NT2/D1 (cell line): ENCODE measurements around the gene TENT5A.
"Not testable (repeated sequence)": the region's sequence is repeated elsewhere in the genome, so short reads cannot be mapped to it uniquely, and the experiment has no call there.

Experiments
- DNase-seq: peaks from one replicate; pipeline ENCODE4 v3.0.0-alpha.2; 2011; ENCODE audit warnings: low read depth, low spot score
- H3K27me3 ChIP-seq: 2 replicates; pipeline ENCODE4 v1.6.0; 2011; ENCODE audit warnings: mild to moderate bottlenecking; ENCODE audit not compliant: insufficient read length, insufficient read depth
- H3K36me3 ChIP-seq: 2 replicates; pipeline ENCODE4 v1.6.1; 2011; ENCODE audit warnings: mild to moderate bottlenecking, low read length, mixed read lengths; ENCODE audit not compliant: insufficient read depth, insufficient read length
- H3K4me1 ChIP-seq: 2 replicates; pipeline ENCODE4 v1.5.1; 2011; ENCODE audit not compliant: insufficient read depth, insufficient read length
- H3K4me3 ChIP-seq: 2 replicates; pipeline ENCODE4 v1.5.1; 2011; ENCODE audit warnings: low read depth; ENCODE audit not compliant: insufficient read length
- H3K9ac ChIP-seq: 2 replicates; pipeline ENCODE4 v1.6.0; 2011; ENCODE audit warnings: low read depth; ENCODE audit not compliant: insufficient read length
- H3K9me3 ChIP-seq: 2 replicates; pipeline ENCODE4 v1.5.1; 2011; ENCODE audit warnings: mild to moderate bottlenecking, low read length; ENCODE audit not compliant: insufficient read depth
- SUZ12 ChIP-seq: IDR thresholded peaks from 2 replicates; pipeline ENCODE4 v1.6.1; 2011; ENCODE audit not compliant: insufficient read length, insufficient read depth; ENCODE audit errors: extremely low read depth
- YY1 ChIP-seq: IDR thresholded peaks from 2 replicates; pipeline ENCODE4 v1.6.1; 2011; ENCODE audit not compliant: insufficient read length, insufficient read depth
- ZNF274 ChIP-seq: IDR thresholded peaks from 2 replicates; pipeline ENCODE4 v1.6.1; 2011; ENCODE audit warnings: mild to moderate bottlenecking, low read depth, low read length

TENT5A gene

DNA sequence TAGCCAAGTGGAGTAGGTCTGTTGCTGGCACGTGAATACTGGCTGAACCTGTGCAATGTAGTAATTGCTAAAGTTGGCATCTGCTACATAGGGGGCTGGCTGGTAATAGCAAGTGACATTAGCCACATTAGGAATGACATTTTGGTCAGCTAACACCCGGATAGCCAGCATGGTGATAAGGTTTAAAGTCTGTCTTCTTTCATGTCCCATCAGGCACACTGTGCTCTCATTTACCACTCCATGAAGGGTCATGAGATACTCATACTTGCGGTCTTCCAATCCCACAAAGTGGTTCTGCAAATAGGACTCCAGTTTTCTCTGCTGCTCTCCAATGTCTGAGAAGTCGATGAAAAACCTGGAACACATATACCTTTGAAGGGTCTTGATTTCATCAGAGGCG is 2.8 kb downstream of the TENT5A start:
- Histone ChIP-seq H3K4me1 (no peaks in the 10 kb centered on the region), H3K27me3 (peaks cover 20% of the 10 kb centered on the region), H3K4me3 (no peak overlapping the region), H3K36me3 (peaks cover 22% of the 10 kb centered on the region), H3K9me3 (no peaks in the 10 kb centered on the region), H3K9ac (no peak overlapping the region)
- DNase-seq = no peak
- TF ChIP-seq YY1 (no peak), SUZ12 (no peak), ZNF274 (no peak)

DNA sequence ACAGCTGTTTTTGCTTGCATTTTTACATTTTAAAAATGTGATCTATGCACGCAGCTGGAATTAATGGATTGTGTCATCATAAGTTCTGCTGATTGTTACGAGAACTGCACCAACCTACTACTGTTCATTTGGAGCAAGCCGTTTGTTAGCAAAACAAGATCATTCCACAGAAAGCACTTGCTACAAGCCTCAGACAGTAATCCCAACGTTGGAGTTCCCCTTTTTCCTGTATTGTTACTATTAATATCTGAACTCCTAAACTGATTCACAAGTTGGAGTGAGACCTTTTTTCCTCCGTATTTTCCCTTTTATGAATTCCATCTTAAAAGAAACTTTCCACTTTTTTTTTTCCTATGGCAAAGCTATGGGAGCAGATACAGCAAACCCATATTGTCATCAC is 3.5 kb downstream of the TENT5A start:
- H3K36me3 ChIP-seq = peaks cover 22% of the 10 kb centered on the region
- DNase-seq = no peak

DNA sequence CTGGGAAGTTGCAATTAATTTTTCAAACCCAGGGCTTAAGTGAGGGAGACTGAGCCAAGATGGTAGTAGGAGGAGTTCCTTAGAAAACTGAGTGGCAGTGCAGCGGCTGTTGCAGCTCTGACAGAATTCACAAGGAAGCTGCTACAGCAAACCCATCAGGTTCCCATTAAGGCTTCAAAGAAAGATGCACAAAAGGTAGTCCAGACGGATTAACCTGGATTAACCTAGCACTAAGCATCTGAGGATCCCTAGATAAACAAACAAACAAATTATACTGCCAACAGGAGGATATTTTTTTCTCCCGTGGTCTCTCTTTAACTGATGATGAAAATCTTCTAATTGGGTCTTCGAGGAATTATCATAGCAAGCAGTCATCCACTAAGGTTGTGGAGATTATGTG is 5.2 kb downstream of the TENT5A start:
- no peak overlapping the region for H3K4me3 ChIP-seq
- H3K4me1 ChIP-seq = no peaks in the 10 kb centered on the region
- DNase-seq = no peak
- no peaks in the 10 kb centered on the region for H3K9me3 ChIP-seq
- TF ChIP-seq YY1 = no peak
- no peak for TF ChIP-seq SUZ12
- TF ChIP-seq ZNF274 = no peak
- H3K9ac ChIP-seq = no peak overlapping the region
- H3K27me3 ChIP-seq = peaks cover 11% of the 10 kb centered on the region
- peaks cover 22% of the 10 kb centered on the region for H3K36me3 ChIP-seq

More for the DNA sequence above, 3.5 kb downstream of the TENT5A start:
- Histone ChIP-seq H3K4me1 (no peaks in the 10 kb centered on the region), H3K4me3 (no peak overlapping the region), H3K9me3 (no peaks in the 10 kb centered on the region), H3K9ac (no peak overlapping the region), H3K27me3 (peaks cover 14% of the 10 kb centered on the region)
- TF ChIP-seq YY1 = no peak
- no peak for TF ChIP-seq SUZ12

DNA sequence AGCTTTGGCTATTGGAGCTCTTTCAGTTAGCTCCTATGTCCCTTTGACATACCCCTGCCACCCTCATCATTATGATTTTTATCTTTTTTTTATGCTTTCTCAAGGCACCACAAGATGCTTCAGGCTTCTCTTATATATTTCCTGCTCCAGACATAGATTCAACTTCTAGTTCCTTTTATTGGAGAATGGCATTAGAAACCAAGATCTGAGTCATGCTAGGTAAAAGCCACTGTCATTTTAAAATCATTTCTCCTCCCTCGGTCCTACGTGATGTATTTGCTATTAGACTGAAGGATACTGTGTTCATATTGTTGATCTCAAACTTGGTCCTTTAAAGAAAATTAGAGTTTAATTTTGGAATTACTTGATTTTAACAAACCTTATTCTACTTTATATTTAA is 8.3 kb downstream of the TENT5A start:
- TF ChIP-seq SUZ12 (no peak), ZNF274 (no peak), YY1 (no peak)

DNA sequence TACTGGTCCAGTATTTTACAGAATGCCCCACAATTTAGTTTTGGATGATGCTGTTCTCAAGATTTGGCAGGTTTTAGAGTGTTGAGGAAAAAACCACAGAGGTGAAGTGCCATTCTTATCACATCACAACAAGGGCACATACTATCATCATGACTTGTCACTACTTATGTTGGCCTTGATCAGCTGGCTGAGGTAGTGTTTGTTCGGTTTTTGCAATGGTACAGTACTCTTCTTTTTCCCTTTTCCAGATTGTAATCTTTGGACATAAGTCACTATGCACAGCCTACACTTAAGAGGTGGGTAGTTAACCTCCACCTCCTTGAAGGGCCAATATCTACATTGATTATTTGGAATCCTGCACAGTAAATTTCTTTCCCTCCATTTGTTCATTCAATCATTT is 8.8 kb downstream of the TENT5A start:
- H3K27me3 ChIP-seq = no peaks in the 10 kb centered on the region
- H3K9me3 ChIP-seq = no peaks in the 10 kb centered on the region
- H3K9ac ChIP-seq = no peak overlapping the region
- no peak overlapping the region for H3K4me3 ChIP-seq
- no peak for DNase-seq
- no peak for TF ChIP-seq SUZ12
- TF ChIP-seq ZNF274 = no peak
- no peaks in the 10 kb centered on the region for H3K4me1 ChIP-seq
- peaks cover 6% of the 10 kb centered on the region for H3K36me3 ChIP-seq

More for the DNA sequence above, 8.3 kb downstream of the TENT5A start:
- Histone ChIP-seq H3K4me1 (no peaks in the 10 kb centered on the region), H3K9ac (no peak overlapping the region), H3K4me3 (no peak overlapping the region), H3K9me3 (no peaks in the 10 kb centered on the region), H3K27me3 (no peaks in the 10 kb centered on the region), H3K36me3 (peaks cover 10% of the 10 kb centered on the region)
- DNase-seq = no peak

DNA sequence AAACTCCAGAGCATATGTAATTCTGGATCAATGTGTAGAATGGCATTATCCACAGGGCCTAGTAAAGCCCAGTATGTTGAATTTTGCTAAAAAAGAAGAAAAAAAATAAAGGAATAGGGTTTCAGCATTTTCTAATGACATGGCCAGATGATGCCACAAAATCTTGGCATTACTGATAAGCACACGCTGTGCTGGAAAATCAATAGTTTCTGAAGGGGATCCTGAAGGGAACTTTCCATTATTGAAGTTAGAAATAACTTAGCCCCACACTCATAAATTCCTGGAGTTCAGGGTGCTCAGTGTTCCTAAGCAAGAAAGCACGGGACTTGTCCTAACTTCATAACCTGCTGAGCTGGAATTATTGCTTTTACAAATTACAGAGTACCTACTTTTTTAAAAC is 10.8 kb downstream of the TENT5A start:
- TF ChIP-seq SUZ12 = no peak
- TF ChIP-seq YY1 = no peak
- TF ChIP-seq ZNF274 = no peak
- H3K9ac ChIP-seq = no peak overlapping the region
- H3K9me3 ChIP-seq = no peaks in the 10 kb centered on the region
- DNase-seq = no peak
- H3K4me1 ChIP-seq = no peaks in the 10 kb centered on the region
- peaks cover 6% of the 10 kb centered on the region for H3K36me3 ChIP-seq
- H3K27me3 ChIP-seq = no peaks in the 10 kb centered on the region
- no peak overlapping the region for H3K4me3 ChIP-seq

DNA sequence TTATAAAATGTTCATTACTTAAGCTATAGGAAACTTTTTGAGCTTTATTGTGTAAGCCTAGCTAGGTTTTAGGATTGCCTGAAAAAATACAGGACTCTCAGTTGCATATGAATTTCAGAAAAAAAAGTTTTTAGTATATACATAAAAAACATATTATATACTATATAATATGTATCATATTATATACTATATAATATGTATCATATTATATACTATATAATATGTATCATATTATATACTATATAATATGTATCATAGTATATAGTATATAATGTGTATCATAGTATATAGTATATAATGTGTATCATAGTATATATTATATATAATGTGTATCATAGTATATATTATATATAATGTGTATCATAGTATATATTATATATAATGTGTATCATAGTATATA is 11.9 kb downstream of the TENT5A start:
- H3K27me3 ChIP-seq, H3K9ac ChIP-seq, DNase-seq, H3K4me3 ChIP-seq, H3K9me3 ChIP-seq, H3K4me1 ChIP-seq, H3K36me3 ChIP-seq: not testable (repeated sequence)

DNA sequence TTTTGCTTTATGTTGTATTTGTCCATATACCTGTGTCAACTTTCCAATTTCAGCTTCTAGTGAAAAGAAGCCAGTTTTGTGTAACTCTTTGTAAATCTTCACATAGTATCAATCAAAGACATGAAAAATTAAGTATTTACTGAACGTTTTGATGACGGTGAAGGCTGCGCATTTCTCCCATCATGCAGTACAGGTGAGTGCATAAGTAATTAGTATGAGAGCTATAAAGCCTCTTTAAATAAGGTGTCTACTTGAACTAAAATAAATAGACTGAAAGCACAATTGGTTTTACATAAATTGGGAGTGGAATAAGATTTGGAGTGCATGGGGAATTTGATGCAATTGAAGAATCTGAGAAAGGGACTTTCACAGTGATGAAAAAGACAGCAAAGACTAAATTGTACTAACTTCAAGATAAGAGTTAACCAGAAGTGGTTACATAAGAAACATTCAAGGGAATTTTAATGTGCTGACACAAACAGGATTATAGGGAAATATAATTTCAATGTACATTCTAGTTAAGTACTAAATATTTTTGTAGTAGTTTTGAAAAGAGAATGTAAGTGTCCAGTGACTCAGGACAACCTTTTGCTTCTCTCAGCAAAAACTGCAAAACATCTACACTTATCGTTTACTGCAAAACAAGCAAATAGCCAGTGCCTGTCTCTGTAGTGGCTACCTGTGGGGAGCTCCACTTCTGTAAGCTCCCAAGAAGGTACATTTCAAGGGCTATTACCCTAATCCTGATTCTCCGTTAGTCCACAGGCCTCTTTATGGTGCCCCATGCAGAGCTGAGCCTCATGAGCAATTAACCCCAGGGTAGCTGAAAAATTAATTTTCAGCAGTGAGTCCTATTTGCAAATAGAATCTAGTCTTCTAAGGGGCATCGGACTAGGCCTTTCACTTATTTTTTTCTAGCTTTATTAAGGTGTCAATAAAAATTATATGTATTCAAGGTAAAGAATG is 13.0 kb downstream of the TENT5A start:
- H3K27me3 ChIP-seq = no peaks in the 10 kb centered on the region
- TF ChIP-seq SUZ12 = no peak
- TF ChIP-seq ZNF274 = no peak
- TF ChIP-seq YY1 = no peak
- no peaks in the 10 kb centered on the region for H3K4me1 ChIP-seq
- no peak overlapping the region for H3K4me3 ChIP-seq
- H3K36me3 ChIP-seq = no peaks in the 10 kb centered on the region
- no peak overlapping the region for H3K9ac ChIP-seq
- H3K9me3 ChIP-seq = no peaks in the 10 kb centered on the region
- DNase-seq = no peak
